SK-N-SH (cell line): ENCODE data around the gene GFPT2. TPM values are rescaled to one million over a fixed set of nuclear protein-coding genes. Genes with fewer than 3 reads are reported as not detected.

ENCODE experiments used
- CTCF ChIA-PET: fragments of 300-600, 350-600 bp; formaldehyde crosslinking; extraction: SDS; loops from one replicate; lab custom pipeline; 2021; lab: Yijun Ruan, JAX
- POLR2A ChIA-PET: fragments of 350-600 bp; sonication (Branson Sonifier 250); formaldehyde crosslinking; extraction: SDS; loops from one replicate; lab custom pipeline; 2020; ENCODE audit warnings: antibody characterized with exemption, inconsistent platforms; lab: Yijun Ruan, JAX
- DNase-seq: peaks from one replicate; pipeline ENCODE4 v3.0.0; 2012
- H2AFZ ChIP-seq: fragments of 200-600 bp; sonication (generic); 2 replicates; pipeline ENCODE4 v1.8.1; 2016; ENCODE audit warnings: antibody characterized with exemption, mild to moderate bottlenecking, low read depth
- H3F3A ChIP-seq: fragments of 200-600 bp; sonication (generic); replicated peaks from 2 replicates; pipeline ENCODE3; 2016; ENCODE audit warnings: antibody characterized with exemption, mild to moderate bottlenecking; ENCODE audit not compliant: insufficient read depth
- H3K27ac ChIP-seq, 2 experiments: fragments of 200-500 bp in 1 of 2; fragments of 200-600 bp in 1 of 2; sonication (Bioruptor generic) in 1 of 2; sonication (generic), shearing (Covaris generic) in 1 of 2; 2 replicates each; pipeline versions ENCODE4 v1.5.1 to v1.6.1; 2014 to 2016; ENCODE audit warnings: low read depth in 2 of 2, inconsistent platforms in 1 of 2, low read length in 1 of 2, mild to moderate bottlenecking in 1 of 2, mixed read lengths in 1 of 2
- H3K27me3 ChIP-seq: fragments of 200-600 bp; sonication (generic), shearing (Covaris generic); 2 replicates; pipeline ENCODE4 v1.6.1; 2016; ENCODE audit warnings: mixed run types; ENCODE audit not compliant: insufficient read depth
- H3K36me3 ChIP-seq, 2 experiments: fragments of 200-500 bp in 1 of 2; fragments of 200-600 bp in 1 of 2; sonication (Bioruptor generic) in 1 of 2; sonication (generic) in 1 of 2; replicated peaks in 1 of 2; 2 replicates each; pipeline versions ENCODE3 to v1.5.1; 2014 to 2016; ENCODE audit warnings: low read length in 1 of 2, mild to moderate bottlenecking in 1 of 2; ENCODE audit not compliant: insufficient read depth in 2 of 2, control insufficient read depth in 1 of 2
- H3K4me1 ChIP-seq, 2 experiments: fragments of 200-500 bp in 1 of 2; fragments of 200-600 bp in 1 of 2; sonication (Bioruptor generic) in 1 of 2; sonication (generic), shearing (Covaris generic) in 1 of 2; 2 replicates each; pipeline versions ENCODE4 v1.5.1 to v1.6.1; 2014 to 2016; ENCODE audit warnings: low read depth in 1 of 2, low read length in 1 of 2, mixed run types in 1 of 2; ENCODE audit not compliant: insufficient read depth in 2 of 2, control insufficient read depth in 1 of 2
- H3K4me2 ChIP-seq: fragments of 200-600 bp; sonication (generic), shearing (Covaris generic); 2 replicates; pipeline ENCODE4 v1.6.1; 2017; ENCODE audit warnings: mixed run types
- H3K4me3 ChIP-seq, 2 experiments: fragments of 200-500 bp in 1 of 2; fragments of 200-600 bp in 1 of 2; sonication (Bioruptor generic) in 1 of 2; sonication (generic), shearing (Covaris generic) in 1 of 2; 2 replicates each; pipeline versions ENCODE4 v1.5.1 to v1.8.1; 2014 to 2016; ENCODE audit warnings: low read depth in 2 of 2, inconsistent platforms in 1 of 2, low read length in 1 of 2, mild to moderate bottlenecking in 1 of 2, mixed read lengths in 1 of 2, moderate library complexity in 1 of 2
- H3K79me2 ChIP-seq: fragments of 200-600 bp; sonication (generic); 2 replicates; pipeline ENCODE4 v1.8.1; 2017; ENCODE audit warnings: mild to moderate bottlenecking; ENCODE audit not compliant: insufficient read depth
- H3K9ac ChIP-seq: fragments of 200-600 bp; sonication (generic); 2 replicates; pipeline ENCODE4 v1.6.1; 2017; ENCODE audit warnings: mixed run types
- H3K9me2 ChIP-seq: fragments of 200-600 bp; sonication (generic); 2 replicates; pipeline ENCODE4 v1.6.1; 2017; ENCODE audit warnings: mixed run types
- H3K9me3 ChIP-seq: fragments of 200-600 bp; sonication (generic); 2 replicates; pipeline ENCODE4 v1.6.1; 2017; ENCODE audit warnings: mixed run types, mild to moderate bottlenecking, moderate library complexity
- H4K20me1 ChIP-seq: fragments of 200-600 bp; sonication (generic); 2 replicates; pipeline ENCODE4 v1.6.1; 2017; ENCODE audit warnings: mild to moderate bottlenecking, mixed run types; ENCODE audit not compliant: insufficient read depth
- EP300 ChIP-seq, 2 experiments: IDR thresholded peaks; 2 replicates each; pipeline versions ENCODE4 v1.4.0 to v1.6.1; 2012; ENCODE audit warnings: borderline replicate concordance in 1 of 2, low read depth in 1 of 2, low read length in 1 of 2
- EZH2phosphoT487 ChIP-seq: fragments of 200-600 bp; sonication (generic); IDR thresholded peaks from 2 replicates; pipeline ENCODE4 v1.6.1; 2017; ENCODE audit warnings: low read depth, mixed run types, mild to moderate bottlenecking, antibody characterized with exemption, moderate library complexity, borderline replicate concordance
- FOXJ3 ChIP-seq: sonication (generic); formaldehyde crosslinking; IDR thresholded peaks from 2 replicates; pipeline ENCODE4 v1.5.1; 2020; ENCODE audit warnings: mild to moderate bottlenecking, missing genetic modification reagents
- GABPA ChIP-seq: IDR thresholded peaks from 2 replicates; pipeline ENCODE4 v1.4.0; 2012; ENCODE audit warnings: low read depth, mild to moderate bottlenecking
- GATA2 ChIP-seq: sonication (generic); formaldehyde crosslinking; IDR thresholded peaks from 2 replicates; pipeline ENCODE4 v1.5.0; 2020; ENCODE audit warnings: mild to moderate bottlenecking, missing genetic modification reagents
- JUND ChIP-seq: IDR thresholded peaks from 2 replicates; pipeline ENCODE4 v1.4.0; 2012
- MEF2A ChIP-seq: IDR thresholded peaks from 2 replicates; pipeline ENCODE4 v1.4.0; 2012; ENCODE audit warnings: low read depth, borderline replicate concordance
- NFIC ChIP-seq: IDR thresholded peaks from 2 replicates; pipeline ENCODE4 v1.4.0; 2012; ENCODE audit warnings: borderline replicate concordance
- NRF1 ChIP-seq: IDR thresholded peaks from 2 replicates; pipeline ENCODE4 v1.6.1; 2012; ENCODE audit warnings: low read depth, mild to moderate bottlenecking, low read length
- RAD21 ChIP-seq: IDR thresholded peaks from 2 replicates; pipeline ENCODE4 v1.6.1; 2012; ENCODE audit warnings: mild to moderate bottlenecking, low read length
- RXRA ChIP-seq: IDR thresholded peaks from 2 replicates; pipeline ENCODE4 v1.4.0; 2012; ENCODE audit warnings: low read depth, mild to moderate bottlenecking, borderline replicate concordance
- TEAD4 ChIP-seq: IDR thresholded peaks from 2 replicates; pipeline ENCODE4 v1.4.0; 2012; ENCODE audit warnings: mild to moderate bottlenecking, borderline replicate concordance; ENCODE audit not compliant: insufficient read depth
- YY1 ChIP-seq: IDR thresholded peaks from 2 replicates; pipeline ENCODE4 v1.4.0; 2012; ENCODE audit warnings: low read depth, mild to moderate bottlenecking
- WGBS: methylation state at CpG from one replicate; pipeline ENCODE4 v1.1.6; 2017; ENCODE audit warnings: low lambda C conversion rate; 5-methylcytosine and 5-hydroxymethylcytosine counted together
- polyA plus RNA-seq, 3 experiments: library from polyadenylated mRNA; depleted of rRNA; stranded (reverse); fragments of >200 nt; gene quantifications; 2 replicates each; pipeline ENCODE4 v1.2.3, GENCODE V29; 2012
- TF ChIP-seq, protein P1 (sequence below): fragments of 200-600 bp; sonication (generic); IDR thresholded peaks from 2 replicates; pipeline ENCODE4 v1.6.1; 2017; ENCODE audit warnings: antibody characterized with exemption, mild to moderate bottlenecking, moderate library complexity
- TF ChIP-seq, protein P2 (sequence below): fragments of 150-350 bp; IDR thresholded peaks from 2 replicates; pipeline ENCODE4 v1.6.1; 2017; ENCODE audit warnings: antibody characterized with exemption, low read length, low read depth, borderline replicate concordance
- TF ChIP-seq, protein P3 (sequence below): fragments of 150-350 bp; IDR thresholded peaks from 2 replicates; pipeline ENCODE4 v1.6.1; 2016; ENCODE audit warnings: mild to moderate bottlenecking, low read depth, low read length
- TF ChIP-seq, protein P4 (sequence below): IDR thresholded peaks from 2 replicates; pipeline ENCODE4 v1.4.0; 2012; ENCODE audit warnings: low read depth

The GFPT2 gene
- polyA plus RNA-seq, 1 of the 3 experiments (the other 2 are of a cell fraction) = 8.1 TPM

DNA sequence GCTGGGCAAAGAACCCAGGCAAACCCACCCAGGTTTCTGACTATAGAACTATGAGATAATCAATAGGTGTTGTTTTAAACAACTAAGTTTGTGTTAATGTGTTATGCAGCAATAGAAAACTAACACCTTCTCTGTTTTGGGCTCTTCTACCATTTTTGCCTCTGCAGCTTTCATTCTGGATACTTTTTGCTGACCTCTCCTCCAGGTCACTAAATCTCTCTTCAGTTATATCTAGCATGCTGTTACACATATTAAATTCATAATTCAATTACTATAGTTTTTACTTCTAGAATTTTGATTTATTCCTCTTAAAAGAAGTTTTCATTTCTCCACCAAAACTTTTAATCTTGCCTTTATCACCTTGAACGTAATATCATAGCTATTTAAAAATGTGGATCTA, 78.4 kb downstream of the GFPT2 start (continued):
- no peak for TF ChIP-seq GATA2 (CRISPR knock-in tag)

DNA sequence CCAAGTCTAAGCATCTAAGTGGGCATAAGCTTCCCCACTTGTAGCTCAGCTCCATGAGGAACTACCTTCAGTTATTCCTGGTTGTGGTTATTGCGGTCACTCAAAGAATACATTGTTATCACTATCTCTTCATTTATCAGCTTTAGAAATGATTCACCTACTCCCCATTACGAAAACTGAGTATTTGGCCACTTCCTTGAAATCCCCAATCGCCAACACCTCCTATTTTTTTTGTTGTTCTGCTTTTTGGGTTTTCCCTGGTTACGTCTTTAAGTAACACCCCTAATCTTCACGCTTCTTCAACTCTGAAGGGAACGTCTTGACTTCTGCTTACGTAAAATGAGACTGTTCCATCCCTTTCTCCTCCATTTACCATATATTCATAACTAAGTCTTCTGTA, 81.9 kb downstream of the GFPT2 start:
- Histone ChIP-seq H2AFZ (no peak overlapping the region), H3K27me3 (no peaks in the 10 kb centered on the region), H3F3A (no peaks in the 10 kb centered on the region), H4K20me1 (no peaks in the 10 kb centered on the region), H3K36me3 (peaks cover 17 to 57% of the 10 kb centered on the region in 2 experiments), H3K79me2 (peaks cover 4% of the 10 kb centered on the region; the same call in 1 of the 2 replicates), H3K4me1 (no peaks in the 10 kb centered on the region), H3K9ac (no peak overlapping the region), H3K9me3 (no peaks in the 10 kb centered on the region; the same call in 1 of the 2 replicates), H3K4me2 (no peak overlapping the region), H3K9me2 (no peaks in the 10 kb centered on the region), H3K4me3 (no peak overlapping the region), H3K27ac (no peak overlapping the region)
- ChIA-PET CTCF (interaction anchor here (1.9 kb wide), 1 partner anchor 11 kb away, joined by 5 read pairs; no protein-coding TSS in a partner anchor), POLR2A (no interaction called here)
- TF ChIP-seq MEF2A (no peak), GATA2 (CRISPR knock-in tag) (no peak), TEAD4 (no peak), JUND (no peak), EZH2phosphoT487 (no peak), NFIC (no peak), GABPA (no peak), EP300 (IDR thresholded peaks at IDR 0.05; ENCODE audit: borderline replicate concordance in 1 of 2, low read depth in 1 of 2, low read length in 1 of 2) (no peak), NRF1 (no peak), FOXJ3 (no peak), YY1 (no peak), RAD21 (no peak), RXRA (no peak)
- TF ChIP-seq, protein P1, sequence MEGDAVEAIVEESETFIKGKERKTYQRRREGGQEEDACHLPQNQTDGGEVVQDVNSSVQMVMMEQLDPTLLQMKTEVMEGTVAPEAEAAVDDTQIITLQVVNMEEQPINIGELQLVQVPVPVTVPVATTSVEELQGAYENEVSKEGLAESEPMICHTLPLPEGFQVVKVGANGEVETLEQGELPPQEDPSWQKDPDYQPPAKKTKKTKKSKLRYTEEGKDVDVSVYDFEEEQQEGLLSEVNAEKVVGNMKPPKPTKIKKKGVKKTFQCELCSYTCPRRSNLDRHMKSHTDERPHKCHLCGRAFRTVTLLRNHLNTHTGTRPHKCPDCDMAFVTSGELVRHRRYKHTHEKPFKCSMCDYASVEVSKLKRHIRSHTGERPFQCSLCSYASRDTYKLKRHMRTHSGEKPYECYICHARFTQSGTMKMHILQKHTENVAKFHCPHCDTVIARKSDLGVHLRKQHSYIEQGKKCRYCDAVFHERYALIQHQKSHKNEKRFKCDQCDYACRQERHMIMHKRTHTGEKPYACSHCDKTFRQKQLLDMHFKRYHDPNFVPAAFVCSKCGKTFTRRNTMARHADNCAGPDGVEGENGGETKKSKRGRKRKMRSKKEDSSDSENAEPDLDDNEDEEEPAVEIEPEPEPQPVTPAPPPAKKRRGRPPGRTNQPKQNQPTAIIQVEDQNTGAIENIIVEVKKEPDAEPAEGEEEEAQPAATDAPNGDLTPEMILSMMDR = no peak
- TF ChIP-seq, protein P2, sequence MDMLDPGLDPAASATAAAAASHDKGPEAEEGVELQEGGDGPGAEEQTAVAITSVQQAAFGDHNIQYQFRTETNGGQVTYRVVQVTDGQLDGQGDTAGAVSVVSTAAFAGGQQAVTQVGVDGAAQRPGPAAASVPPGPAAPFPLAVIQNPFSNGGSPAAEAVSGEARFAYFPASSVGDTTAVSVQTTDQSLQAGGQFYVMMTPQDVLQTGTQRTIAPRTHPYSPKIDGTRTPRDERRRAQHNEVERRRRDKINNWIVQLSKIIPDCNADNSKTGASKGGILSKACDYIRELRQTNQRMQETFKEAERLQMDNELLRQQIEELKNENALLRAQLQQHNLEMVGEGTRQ = no peak
- TF ChIP-seq, protein P3, sequence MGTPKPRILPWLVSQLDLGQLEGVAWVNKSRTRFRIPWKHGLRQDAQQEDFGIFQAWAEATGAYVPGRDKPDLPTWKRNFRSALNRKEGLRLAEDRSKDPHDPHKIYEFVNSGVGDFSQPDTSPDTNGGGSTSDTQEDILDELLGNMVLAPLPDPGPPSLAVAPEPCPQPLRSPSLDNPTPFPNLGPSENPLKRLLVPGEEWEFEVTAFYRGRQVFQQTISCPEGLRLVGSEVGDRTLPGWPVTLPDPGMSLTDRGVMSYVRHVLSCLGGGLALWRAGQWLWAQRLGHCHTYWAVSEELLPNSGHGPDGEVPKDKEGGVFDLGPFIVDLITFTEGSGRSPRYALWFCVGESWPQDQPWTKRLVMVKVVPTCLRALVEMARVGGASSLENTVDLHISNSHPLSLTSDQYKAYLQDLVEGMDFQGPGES = no peak
- TF ChIP-seq, protein P4, sequence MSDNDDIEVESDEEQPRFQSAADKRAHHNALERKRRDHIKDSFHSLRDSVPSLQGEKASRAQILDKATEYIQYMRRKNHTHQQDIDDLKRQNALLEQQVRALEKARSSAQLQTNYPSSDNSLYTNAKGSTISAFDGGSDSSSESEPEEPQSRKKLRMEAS = no peak
- 86% methylated on average over 7 of the region's 7 CpGs for WGBS
- no peak for DNase-seq
